Caco-2 (cell line): ENCODE data around the gene ACTN2. TPM values are rescaled to one million over a fixed set of nuclear protein-coding genes. Genes with fewer than 3 reads are reported as not detected.

Experiments used
- BruUV-seq: library from RNA; stranded (reverse); fragments of 400-500 nt; replicated peaks from 2 replicates; lab custom pipeline; 2021; lab: Mats Ljungman, UMichigan
- CTCF ChIA-PET: fragments of 300-600 bp; sonication (Branson Sonifier 250); formaldehyde crosslinking; loops from one replicate; lab custom pipeline; 2022; ENCODE audit warnings: antibody characterized with exemption; lab: Charles Lee
- POLR2A ChIA-PET: fragments of 300-600 bp; sonication (Branson Sonifier 250); formaldehyde crosslinking; loops from one replicate; lab custom pipeline; 2022; ENCODE audit warnings: antibody characterized with exemption; lab: Charles Lee
- DNase-seq, 2 experiments: peaks; one replicate each; pipeline versions ENCODE4 v3.0.0 to v3.0.0-alpha.2; 2020 to 2022
- H3K27me3 ChIP-seq: replicated peaks from 2 replicates; pipeline ENCODE4 v1.6.0; 2011; ENCODE audit warnings: low read length; ENCODE audit not compliant: control insufficient read depth, insufficient read depth
- H3K36me3 ChIP-seq: 2 replicates; pipeline ENCODE4 v1.5.1; 2011; ENCODE audit warnings: low read length; ENCODE audit not compliant: control insufficient read depth, insufficient read depth
- H3K4me1 ChIP-seq: fragments of 250-450 bp; sonication (Bioruptor Pico); 2 replicates; pipeline ENCODE4 v1.5.1; 2020; ENCODE audit warnings: mild to moderate bottlenecking
- H3K4me3 ChIP-seq: 2 replicates; pipeline ENCODE4 v1.5.1; 2011; ENCODE audit warnings: low read depth, mild to moderate bottlenecking, control low read depth, low read length
- H3K9me3 ChIP-seq: fragments of 250-450 bp; sonication (Bioruptor Pico); 2 replicates; pipeline ENCODE4 v1.5.1; 2020; ENCODE audit warnings: mild to moderate bottlenecking, moderate library complexity
- H3K27ac Mint-ChIP-seq: one replicate; pipeline ENCODE4 v1.8.0; 2022; ENCODE audit warnings: mixed read lengths; ENCODE audit not compliant: unreplicated experiment
- H3K27me3 Mint-ChIP-seq: one replicate; pipeline ENCODE4 v1.8.0; 2022; ENCODE audit warnings: mixed read lengths; ENCODE audit not compliant: insufficient read depth, unreplicated experiment
- H3K36me3 Mint-ChIP-seq: one replicate; pipeline ENCODE4 v1.8.0; 2022; ENCODE audit warnings: mild to moderate bottlenecking, mixed read lengths; ENCODE audit not compliant: insufficient read depth, unreplicated experiment
- H3K4me1 Mint-ChIP-seq: one replicate; pipeline ENCODE4 v1.8.0; 2022; ENCODE audit warnings: low read depth, mixed read lengths; ENCODE audit not compliant: unreplicated experiment
- H3K4me3 Mint-ChIP-seq: one replicate; pipeline ENCODE4 v1.8.0; 2022; ENCODE audit warnings: mild to moderate bottlenecking, moderate library complexity, mixed read lengths; ENCODE audit not compliant: unreplicated experiment
- H3K9me3 Mint-ChIP-seq: one replicate; pipeline ENCODE4 v1.8.0; 2022; ENCODE audit warnings: mixed read lengths; ENCODE audit not compliant: unreplicated experiment
- CTCF ChIP-seq, 2 experiments: fragments of 200-600 bp in 1 of 2; IDR thresholded peaks; 1 replicate in 1 of 2; 2 replicates in 1 of 2; pipeline versions ENCODE4 v1.5.1 to v1.8.0; 2011 to 2022; ENCODE audit warnings: antibody characterized with exemption in 1 of 2, control low read depth in 1 of 2, inconsistent platforms in 1 of 2, low read depth in 1 of 2, low read length in 1 of 2, mild to moderate bottlenecking in 1 of 2, moderate library complexity in 1 of 2; ENCODE audit not compliant: insufficient read depth in 1 of 2, severe bottlenecking in 1 of 2, unreplicated experiment in 1 of 2
- intact Hi-C: fragments of 100-400 bp; cut with micrococcal nuclease; formaldehyde crosslinking; loops from one replicate; pipeline ENCODE4 v1.10.0; 2022; ENCODE audit not compliant: unreplicated experiment
- total RNA-seq: library from RNA; stranded (reverse); gene quantifications from 2 replicates; pipeline ENCODE4 v1.2.3, GENCODE V29; 2022

ACTN2 gene
- total RNA-seq, 1 experiment from 2014 or later = not detected

GRCh38 chr1:236670060-236670459 is 16.2 kb upstream of the ACTN2 start:
- no peaks in the 10 kb centered on the region for H3K27me3 ChIP-seq
- no peak overlapping the region for H3K27ac Mint-ChIP-seq
- POLR2A ChIA-PET = no interaction called here
- H3K4me1 ChIP-seq = no peaks in the 10 kb centered on the region
- H3K9me3 ChIP-seq = no peaks in the 10 kb centered on the region
- H3K36me3 ChIP-seq = no peaks in the 10 kb centered on the region
- H3K4me3 Mint-ChIP-seq = no peak overlapping the region
- CTCF ChIA-PET = no interaction called here
- no TSS peak for BruUV-seq
- H3K9me3 Mint-ChIP-seq = no peaks in the 10 kb centered on the region
- DNase-seq = no peak
- no peak for TF ChIP-seq CTCF (IDR thresholded peaks at IDR 0.05; ENCODE audit: insufficient read depth in 1 of 2, low read depth in 1 of 2, low read length in 1 of 2, severe bottlenecking in 1 of 2, unreplicated experiment in 1 of 2)
- no peaks in the 10 kb centered on the region for H3K36me3 Mint-ChIP-seq
- peaks cover 6% of the 10 kb centered on the region for H3K4me1 Mint-ChIP-seq
- intact Hi-C loops = no loop called here
- H3K4me3 ChIP-seq = no peak overlapping the region
- H3K27me3 Mint-ChIP-seq = peaks cover 27% of the 10 kb centered on the region

GRCh38 chr1:236673289-236673919 is 12.9 kb upstream of the ACTN2 start:
- no TSS peak for BruUV-seq
- Histone ChIP-seq H3K4me1 (no peaks in the 10 kb centered on the region), H3K4me3 (no peak overlapping the region), H3K9me3 (no peaks in the 10 kb centered on the region), H3K36me3 (no peaks in the 10 kb centered on the region), H3K27me3 (no peaks in the 10 kb centered on the region)
- Mint-ChIP-seq H3K4me3 (no peak overlapping the region), H3K27me3 (peaks cover 32% of the 10 kb centered on the region), H3K9me3 (no peaks in the 10 kb centered on the region), H3K27ac (no peak overlapping the region), H3K4me1 (peaks cover 6% of the 10 kb centered on the region), H3K36me3 (no peaks in the 10 kb centered on the region)
- POLR2A ChIA-PET = no interaction called here
- no peak for TF ChIP-seq CTCF (IDR thresholded peaks at IDR 0.05; ENCODE audit: insufficient read depth in 1 of 2, low read depth in 1 of 2, low read length in 1 of 2, severe bottlenecking in 1 of 2, unreplicated experiment in 1 of 2)
- CTCF ChIA-PET = no interaction called here
- DNase-seq = no peak
- intact Hi-C loops = no loop called here

- intact Hi-C loops = no loop called here
- no TSS peak for BruUV-seq
- CTCF ChIA-PET = no interaction called here
- no peak overlapping the region for H3K4me3 Mint-ChIP-seq
- no peaks in the 10 kb centered on the region for H3K36me3 Mint-ChIP-seq
- DNase-seq = no peak
- no peaks in the 10 kb centered on the region for H3K9me3 ChIP-seq
- no peaks in the 10 kb centered on the region for H3K36me3 ChIP-seq
- no peaks in the 10 kb centered on the region for H3K9me3 Mint-ChIP-seq
- no peak overlapping the region for H3K4me3 ChIP-seq
- no peak for TF ChIP-seq CTCF (IDR thresholded peaks at IDR 0.05; ENCODE audit: insufficient read depth in 1 of 2, low read depth in 1 of 2, low read length in 1 of 2, severe bottlenecking in 1 of 2, unreplicated experiment in 1 of 2)
- no peaks in the 10 kb centered on the region for H3K27me3 ChIP-seq
- no peak overlapping the region for H3K27ac Mint-ChIP-seq
- no peaks in the 10 kb centered on the region for H3K4me1 ChIP-seq
- H3K4me1 Mint-ChIP-seq = peaks cover 4% of the 10 kb centered on the region
- H3K27me3 Mint-ChIP-seq = peaks cover 33% of the 10 kb centered on the region
- POLR2A ChIA-PET = no interaction called here
Observed at GRCh38 chr1:236677641-236678235, 8.6 kb upstream of the ACTN2 start.
